ENCODE data around the gene RPL7A. TPM values are rescaled to one million over a fixed set of nuclear protein-coding genes. Genes with fewer than 3 reads are reported as not detected.
A peak's percentile ranks its signal among the peaks of the same experiment; 100 is the strongest.

RPL7A gene
- total and polyA plus RNA-seq, 2 of the 13 experiments (the other 11 are each of a cell fraction or from before 2014, with no cell fraction given) = 2,401 to 2,938 TPM

DNA sequence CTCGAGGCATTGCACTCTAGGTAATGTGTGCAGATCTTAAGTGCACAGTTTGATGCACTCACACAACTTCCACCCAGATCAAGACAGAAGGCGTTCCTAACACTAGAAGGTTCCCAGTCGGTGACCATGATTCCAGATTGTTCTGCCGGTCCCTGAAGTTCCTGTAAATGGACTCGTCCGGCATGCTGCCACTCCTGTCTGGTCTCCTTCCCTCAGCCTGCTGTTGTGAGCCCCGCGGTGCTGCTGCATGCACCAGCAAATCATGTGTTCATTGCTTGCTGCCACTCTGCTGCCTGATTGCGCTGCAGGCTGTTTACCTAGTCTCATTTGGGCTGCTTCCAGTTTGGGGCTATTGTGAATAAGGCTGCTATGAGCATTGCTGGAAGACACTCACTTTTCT is 39.7 kb downstream of the RPL7A start (continued):
- TF ChIP-seq, protein P1, sequence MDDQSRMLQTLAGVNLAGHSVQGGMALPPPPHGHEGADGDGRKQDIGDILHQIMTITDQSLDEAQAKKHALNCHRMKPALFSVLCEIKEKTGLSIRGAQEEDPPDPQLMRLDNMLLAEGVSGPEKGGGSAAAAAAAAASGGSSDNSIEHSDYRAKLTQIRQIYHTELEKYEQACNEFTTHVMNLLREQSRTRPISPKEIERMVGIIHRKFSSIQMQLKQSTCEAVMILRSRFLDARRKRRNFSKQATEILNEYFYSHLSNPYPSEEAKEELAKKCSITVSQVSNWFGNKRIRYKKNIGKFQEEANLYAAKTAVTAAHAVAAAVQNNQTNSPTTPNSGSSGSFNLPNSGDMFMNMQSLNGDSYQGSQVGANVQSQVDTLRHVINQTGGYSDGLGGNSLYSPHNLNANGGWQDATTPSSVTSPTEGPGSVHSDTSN (CRISPR knock-in tag; IDR thresholded peaks at IDR 0.05; ENCODE audit: borderline replicate concordance) = no peak
- no peak for TF ChIP-seq ZBTB42 (CRISPR knock-in tag; IDR thresholded peaks at IDR 0.05)
- no peak for TF ChIP-seq MED13 (CRISPR knock-in tag; IDR thresholded peaks at IDR 0.05)
- TF ChIP-seq, protein P2, sequence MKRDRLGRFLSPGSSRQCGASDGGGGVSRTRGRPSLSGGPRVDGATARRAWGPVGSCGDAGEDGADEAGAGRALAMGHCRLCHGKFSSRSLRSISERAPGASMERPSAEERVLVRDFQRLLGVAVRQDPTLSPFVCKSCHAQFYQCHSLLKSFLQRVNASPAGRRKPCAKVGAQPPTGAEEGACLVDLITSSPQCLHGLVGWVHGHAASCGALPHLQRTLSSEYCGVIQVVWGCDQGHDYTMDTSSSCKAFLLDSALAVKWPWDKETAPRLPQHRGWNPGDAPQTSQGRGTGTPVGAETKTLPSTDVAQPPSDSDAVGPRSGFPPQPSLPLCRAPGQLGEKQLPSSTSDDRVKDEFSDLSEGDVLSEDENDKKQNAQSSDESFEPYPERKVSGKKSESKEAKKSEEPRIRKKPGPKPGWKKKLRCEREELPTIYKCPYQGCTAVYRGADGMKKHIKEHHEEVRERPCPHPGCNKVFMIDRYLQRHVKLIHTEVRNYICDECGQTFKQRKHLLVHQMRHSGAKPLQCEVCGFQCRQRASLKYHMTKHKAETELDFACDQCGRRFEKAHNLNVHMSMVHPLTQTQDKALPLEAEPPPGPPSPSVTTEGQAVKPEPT (CRISPR knock-in tag; IDR thresholded peaks at IDR 0.05; ENCODE audit: low read depth) = no peak
- TF ChIP-seq SIX1 (CRISPR knock-in tag; IDR thresholded peaks at IDR 0.05; ENCODE audit: borderline replicate concordance) = no peak
- TF ChIP-seq FOXA3 (CRISPR knock-in tag; IDR thresholded peaks at IDR 0.05) = peak; percentile 53
- TF ChIP-seq, protein P3, sequence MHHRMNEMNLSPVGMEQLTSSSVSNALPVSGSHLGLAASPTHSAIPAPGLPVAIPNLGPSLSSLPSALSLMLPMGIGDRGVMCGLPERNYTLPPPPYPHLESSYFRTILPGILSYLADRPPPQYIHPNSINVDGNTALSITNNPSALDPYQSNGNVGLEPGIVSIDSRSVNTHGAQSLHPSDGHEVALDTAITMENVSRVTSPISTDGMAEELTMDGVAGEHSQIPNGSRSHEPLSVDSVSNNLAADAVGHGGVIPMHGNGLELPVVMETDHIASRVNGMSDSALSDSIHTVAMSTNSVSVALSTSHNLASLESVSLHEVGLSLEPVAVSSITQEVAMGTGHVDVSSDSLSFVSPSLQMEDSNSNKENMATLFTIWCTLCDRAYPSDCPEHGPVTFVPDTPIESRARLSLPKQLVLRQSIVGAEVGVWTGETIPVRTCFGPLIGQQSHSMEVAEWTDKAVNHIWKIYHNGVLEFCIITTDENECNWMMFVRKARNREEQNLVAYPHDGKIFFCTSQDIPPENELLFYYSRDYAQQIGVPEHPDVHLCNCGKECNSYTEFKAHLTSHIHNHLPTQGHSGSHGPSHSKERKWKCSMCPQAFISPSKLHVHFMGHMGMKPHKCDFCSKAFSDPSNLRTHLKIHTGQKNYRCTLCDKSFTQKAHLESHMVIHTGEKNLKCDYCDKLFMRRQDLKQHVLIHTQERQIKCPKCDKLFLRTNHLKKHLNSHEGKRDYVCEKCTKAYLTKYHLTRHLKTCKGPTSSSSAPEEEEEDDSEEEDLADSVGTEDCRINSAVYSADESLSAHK (CRISPR knock-in tag; IDR thresholded peaks at IDR 0.05; ENCODE audit: borderline replicate concordance) = no peak
- TF ChIP-seq MATR3 (CRISPR knock-in tag; IDR thresholded peaks at IDR 0.05) = no peak
- TF ChIP-seq ZNF3 (CRISPR knock-in tag; IDR thresholded peaks at IDR 0.05) = no peak
- no peak for TF ChIP-seq ZNF326 (CRISPR knock-in tag; IDR thresholded peaks at IDR 0.05; ENCODE audit: borderline replicate concordance)
- no peak for TF ChIP-seq ZKSCAN5 (CRISPR knock-in tag; IDR thresholded peaks at IDR 0.05)
- no peak for TF ChIP-seq IKZF4 (CRISPR knock-in tag; IDR thresholded peaks at IDR 0.05; ENCODE audit: borderline replicate concordance, low read depth, not compliant biosample characterization)
- TF ChIP-seq ZSCAN31 (CRISPR knock-in tag; IDR thresholded peaks at IDR 0.05; ENCODE audit: low read depth) = no peak
- TF ChIP-seq TEAD2 (CRISPR knock-in tag; IDR thresholded peaks at IDR 0.05) = no peak
- TF ChIP-seq AGO1 (IDR thresholded peaks at IDR 0.05; ENCODE audit: low read depth, low read length, poor library complexity, severe bottlenecking) = no peak
- TF ChIP-seq PPARG (CRISPR knock-in tag; conservative IDR thresholded peaks at IDR 0.05) = no peak
- no peak for TF ChIP-seq ZNF10 (CRISPR knock-in tag; IDR thresholded peaks at IDR 0.05; ENCODE audit: borderline replicate concordance, low read depth)
- no peak for TF ChIP-seq KMT2A (CRISPR knock-in tag; IDR thresholded peaks at IDR 0.05)
- TF ChIP-seq ZNF768 (CRISPR knock-in tag; IDR thresholded peaks at IDR 0.05) = no peak
- TF ChIP-seq, protein P4, sequence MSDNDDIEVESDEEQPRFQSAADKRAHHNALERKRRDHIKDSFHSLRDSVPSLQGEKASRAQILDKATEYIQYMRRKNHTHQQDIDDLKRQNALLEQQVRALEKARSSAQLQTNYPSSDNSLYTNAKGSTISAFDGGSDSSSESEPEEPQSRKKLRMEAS (IDR thresholded peaks at IDR 0.05) = peak; percentile 51; the same call in 1 of the 2 replicates
- peak; percentile 24; the same call in 1 of the 2 replicates for TF ChIP-seq ZFX (CRISPR knock-in tag; IDR thresholded peaks at IDR 0.05; ENCODE audit: low read depth)
- no peak for TF ChIP-seq ZNF317 (CRISPR knock-in tag; IDR thresholded peaks at IDR 0.05)
- TF ChIP-seq ZNF598 (CRISPR knock-in tag; IDR thresholded peaks at IDR 0.05; ENCODE audit: borderline replicate concordance) = peak; percentile 12; the same call in 1 of the 2 replicates

Data from HepG2 (cell line).